GM21825 (cell line): ENCODE measurements around the gene MRPS22.
"Not testable (repeated sequence)": the region's sequence is repeated elsewhere in the genome, so short reads cannot be mapped to it uniquely, and the experiment has no call there.

Experiments
- ATAC-seq: cut with Tn5 transposase; IDR thresholded peaks from one replicate; pipeline ENCODE4 v1.9.1; 2021; ENCODE audit warnings: mild to moderate bottlenecking, moderate library complexity; ENCODE audit not compliant: unreplicated experiment

MRPS22 gene

GRCh38 chr3:139389552-139390368 lies 45.9 kb downstream of the MRPS22 start, which contains the start of gene COPB2:
Gene COPB2 (minus strand): TSS chr3:139389647. CDS start chr3:139389550, 97 bp downstream.
- ATAC-seq, result peak; percentile 98

GRCh38 chr3:139394116-139394515 lies 50.3 kb downstream of the MRPS22 start:
- no peak for ATAC-seq

- no peak for ATAC-seq
Measured at GRCh38 chr3:139396707-139397106, 52.9 kb downstream of the MRPS22 start.

- not testable (repeated sequence) for ATAC-seq
Measured at GRCh38 chr3:139401155-139401554, 57.3 kb downstream of the MRPS22 start.
